A673 (cell line): Measurements from ENCODE around the gene SRGAP1. TPM values are rescaled to one million over a fixed set of nuclear protein-coding genes. Genes with fewer than 3 reads are reported as not detected.

ENCODE experiments used
- BruUV-seq: library from RNA; stranded (reverse); fragments of 400-500 nt; replicated peaks from 2 replicates; lab custom pipeline; 2021; lab: Mats Ljungman, UMichigan
- CTCF ChIA-PET: fragments of 300-600 bp; sonication (Branson Sonifier 250); formaldehyde crosslinking; loops from one replicate; lab custom pipeline; 2022; ENCODE audit warnings: antibody characterized with exemption; lab: Charles Lee
- POLR2A ChIA-PET: fragments of 300-600 bp; sonication (Branson Sonifier 250); formaldehyde crosslinking; loops from one replicate; lab custom pipeline; 2022; ENCODE audit warnings: antibody characterized with exemption; ENCODE audit not compliant: low non-redundant PET; lab: Charles Lee
- DNase-seq: peaks from one replicate; pipeline ENCODE4 v3.0.0-alpha.2; 2015; ENCODE audit warnings: low spot score
- H3K27ac ChIP-seq: fragments of 200-600 bp; sonication (generic); 2 replicates; pipeline ENCODE4 v1.5.1; 2016; ENCODE audit warnings: mixed run types, low read depth, mild to moderate bottlenecking, mixed read lengths, antibody characterized with exemption, low read length; ENCODE audit not compliant: poor library complexity, severe bottlenecking
- H3K27me3 ChIP-seq: fragments of 200-600 bp; sonication (generic); replicated peaks from 2 replicates; pipeline ENCODE4 v1.6.1; 2017; ENCODE audit warnings: mixed run types, low read depth, mild to moderate bottlenecking, mixed read lengths, antibody characterized with exemption, low read length; ENCODE audit not compliant: insufficient read depth, poor library complexity
- H3K36me3 ChIP-seq: fragments of 200-600 bp; sonication (generic); 2 replicates; pipeline ENCODE4 v1.6.1; 2016; ENCODE audit warnings: mixed run types, mild to moderate bottlenecking, mixed read lengths, antibody characterized with exemption, low read length; ENCODE audit not compliant: insufficient read depth, poor library complexity, severe bottlenecking
- H3K4me1 ChIP-seq: fragments of 200-600 bp; sonication (generic); 2 replicates; pipeline ENCODE4 v1.6.1; 2017; ENCODE audit warnings: mixed run types, mild to moderate bottlenecking, mixed read lengths, antibody characterized with exemption, low read length; ENCODE audit not compliant: insufficient read depth, poor library complexity, severe bottlenecking
- H3K4me3 ChIP-seq: fragments of 200-600 bp; sonication (generic); 2 replicates; pipeline ENCODE4 v1.5.1; 2016; ENCODE audit warnings: low read depth, mixed run types, mild to moderate bottlenecking, mixed read lengths, low read length; ENCODE audit not compliant: poor library complexity, severe bottlenecking
- H3K9me3 ChIP-seq: fragments of 200-600 bp; sonication (generic); 2 replicates; pipeline ENCODE4 v1.6.1; 2016; ENCODE audit warnings: mixed run types, low read depth, mild to moderate bottlenecking, mixed read lengths, antibody characterized with exemption, low read length; ENCODE audit not compliant: poor library complexity, severe bottlenecking
- CTCF ChIP-seq: fragments of 300-800, 200-600 bp; sonication (generic); conservative IDR thresholded peaks from 2 replicates; pipeline ENCODE4 v1.5.1; 2017; ENCODE audit warnings: low read depth, mild to moderate bottlenecking, antibody characterized with exemption, low read length, moderate library complexity, mixed read lengths
- EZH2 ChIP-seq: fragments of 200-600 bp; sonication (generic); IDR thresholded peaks from 2 replicates; pipeline ENCODE4 v1.6.1; 2017; ENCODE audit warnings: borderline replicate concordance, low read depth, mild to moderate bottlenecking, mixed read lengths, antibody characterized with exemption, low read length; ENCODE audit not compliant: poor library complexity, severe bottlenecking
- intact Hi-C: fragments of 100-400 bp; cut with micrococcal nuclease; formaldehyde crosslinking; loops from one replicate; pipeline ENCODE4 v1.10.0; 2022; ENCODE audit not compliant: unreplicated experiment
- total RNA-seq: library from RNA; stranded (reverse); gene quantifications from 2 replicates; pipeline ENCODE4 v1.2.3, GENCODE V29; 2021

The SRGAP1 gene
- total RNA-seq, 1 experiment from 2014 or later = 9.7 TPM

DNA sequence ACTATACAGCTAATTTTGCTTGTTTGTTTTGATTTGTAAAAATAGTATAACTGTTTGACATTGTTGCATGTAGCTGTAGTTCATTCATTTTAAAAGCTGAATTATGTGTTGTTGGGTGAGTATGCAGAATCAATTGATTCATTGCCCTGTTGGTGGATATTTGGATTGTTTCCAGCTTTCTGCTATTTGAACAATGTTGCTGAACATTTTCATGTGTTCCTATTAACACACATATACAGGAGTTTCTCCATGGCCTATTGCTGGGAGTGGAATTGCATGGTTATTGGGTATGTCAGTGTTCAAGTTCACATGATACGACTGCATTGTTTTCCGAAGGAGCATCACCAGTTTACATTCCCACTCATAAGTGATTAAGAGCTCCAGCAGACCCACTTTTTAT lies 75.3 kb downstream of the SRGAP1 start:
- CTCF ChIA-PET = no interaction called here
- H3K27me3 ChIP-seq = no peaks in the 10 kb centered on the region
- DNase-seq = no peak
- no peak overlapping the region for H3K27ac ChIP-seq
- H3K4me3 ChIP-seq = no peak overlapping the region
- no TSS peak for BruUV-seq
- no peak for TF ChIP-seq EZH2
- TF ChIP-seq CTCF = no peak
- POLR2A ChIA-PET = no interaction called here
- H3K9me3 ChIP-seq = no peaks in the 10 kb centered on the region
- peaks cover 51% of the 10 kb centered on the region for H3K4me1 ChIP-seq
- intact Hi-C loops = no loop called here
- H3K36me3 ChIP-seq = no peaks in the 10 kb centered on the region

DNA sequence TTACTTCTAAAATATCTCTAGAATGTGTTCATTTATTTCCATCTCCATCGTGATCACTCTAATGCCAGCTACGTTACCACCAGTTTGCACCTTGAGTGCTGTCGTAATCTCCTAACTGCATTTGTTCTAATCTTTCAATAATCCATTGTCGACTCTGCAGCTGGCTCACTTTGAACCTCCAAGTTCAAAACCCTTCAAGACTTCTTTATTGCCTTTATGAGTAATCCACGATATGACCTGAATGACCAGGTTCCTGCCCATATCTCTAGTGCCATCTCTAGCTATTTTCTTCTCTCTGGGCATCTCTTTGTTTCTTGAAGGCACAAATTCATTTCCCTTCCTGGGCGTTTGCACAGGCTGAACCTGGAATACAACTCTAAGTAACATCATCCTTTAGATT lies 76.7 kb downstream of the SRGAP1 start:
- H3K4me1 ChIP-seq = peaks cover 37% of the 10 kb centered on the region
- ChIA-PET CTCF (no interaction called here), POLR2A (no interaction called here)
- no peaks in the 10 kb centered on the region for H3K36me3 ChIP-seq
- intact Hi-C loops = no loop called here
- no peaks in the 10 kb centered on the region for H3K9me3 ChIP-seq
- no peak for TF ChIP-seq CTCF
- no peak for TF ChIP-seq EZH2
- no peak overlapping the region for H3K4me3 ChIP-seq
- H3K27me3 ChIP-seq = no peaks in the 10 kb centered on the region
- DNase-seq = no peak
- no TSS peak for BruUV-seq
- H3K27ac ChIP-seq = no peak overlapping the region

DNA sequence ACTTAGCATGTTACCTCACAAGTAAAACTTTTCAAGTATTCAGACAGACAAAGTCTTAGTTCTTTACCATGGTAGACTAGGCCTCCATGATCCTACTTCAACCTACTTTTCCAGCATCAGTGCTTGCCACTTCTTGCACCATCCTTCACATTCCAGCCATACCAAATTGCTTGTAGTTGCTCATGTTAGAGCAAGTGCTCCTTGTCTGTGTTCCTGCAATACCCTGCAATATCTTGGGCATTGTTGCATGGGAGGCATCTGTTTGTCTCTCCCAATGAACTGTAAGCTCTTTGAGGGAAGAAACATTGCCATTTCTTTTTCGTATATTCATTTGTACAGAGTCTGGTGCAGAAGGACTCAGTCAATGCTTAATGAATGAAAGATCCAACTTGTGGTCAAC lies 78.0 kb downstream of the SRGAP1 start:
- no peak overlapping the region for H3K27ac ChIP-seq
- TF ChIP-seq EZH2 (no peak), CTCF (no peak)

More for the DNA sequence above, 78.0 kb downstream of the SRGAP1 start:
- H3K4me1 ChIP-seq = peaks cover 24% of the 10 kb centered on the region
- intact Hi-C loops = no loop called here
- DNase-seq = no peak
- CTCF ChIA-PET = no interaction called here
- BruUV-seq = no TSS peak
- no peaks in the 10 kb centered on the region for H3K27me3 ChIP-seq
- POLR2A ChIA-PET = no interaction called here
- H3K9me3 ChIP-seq = no peaks in the 10 kb centered on the region
- no peak overlapping the region for H3K4me3 ChIP-seq
- H3K36me3 ChIP-seq = no peaks in the 10 kb centered on the region
